SK-MEL-5 (cell line): ENCODE measurements around the gene MRGPRG. TPM values are rescaled to one million over a fixed set of nuclear protein-coding genes. Genes with fewer than 3 reads are reported as not detected.
"Not testable (repeated sequence)": the region's sequence is repeated elsewhere in the genome, so short reads cannot be mapped to it uniquely, and the experiment has no call there.

Experiments
- DNase-seq: peaks from one replicate; pipeline ENCODE4 v3.0.0-alpha.2; 2016; ENCODE audit warnings: low read depth, low spot score
- in situ Hi-C: cut with HindIII; loops from 2 replicates; pipeline ENCODE4 v1.10.0; 2016; ENCODE audit warnings: low sequenced_read_pairs, high pct_unique_total_duplicates, low pct_unique_long_range_greater_than_20kb
- total RNA-seq: library from RNA; depleted of rRNA; stranded (reverse); fragments of >200 nt; shearing (Covaris generic); gene quantifications from 2 replicates; pipeline ENCODE4 v1.2.3, GENCODE V29; 2014; rRNA removed

The MRGPRG gene
- total RNA-seq, 1 experiment from 2014 or later: not detected

DNA sequence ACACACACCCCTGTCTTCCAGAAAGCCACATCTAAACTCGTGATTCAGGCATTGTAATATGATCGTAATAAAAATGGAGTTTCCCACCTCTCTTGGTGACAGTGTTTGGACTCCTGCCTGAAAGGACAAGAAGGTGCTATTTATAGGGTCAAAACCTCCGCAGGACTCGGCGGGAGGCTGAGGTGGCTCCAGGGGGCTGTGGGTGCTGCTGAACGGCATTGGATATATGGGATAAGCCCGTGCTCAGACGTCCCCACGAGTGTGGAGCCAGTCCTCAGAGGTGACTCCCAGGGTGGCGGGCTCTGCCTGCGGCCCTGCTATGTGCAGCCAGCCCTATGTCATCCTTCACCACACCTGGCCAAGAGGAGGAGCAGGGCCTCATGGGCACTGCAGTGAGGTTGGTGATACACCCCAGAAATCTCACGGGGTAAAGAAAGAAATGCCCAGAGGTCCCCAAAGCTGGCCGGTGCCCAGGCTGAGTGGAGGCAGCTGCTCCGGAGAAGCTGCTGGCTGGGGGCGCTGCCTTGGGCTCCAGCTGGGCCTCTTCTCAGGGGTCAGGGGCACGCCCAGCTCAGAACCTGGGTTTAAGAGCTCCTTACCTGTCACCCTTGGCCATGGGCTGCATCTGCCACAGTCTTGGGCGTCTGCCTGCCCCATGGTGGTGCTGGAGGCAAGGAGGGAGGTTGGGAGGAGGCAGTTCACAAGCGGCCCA is 48.4 kb downstream of the MRGPRG start:
- in situ Hi-C loops: no loop called here

GRCh38 chr11:3169255-3170043 is 49.2 kb downstream of the MRGPRG start:
- DNase-seq: no peak
- in situ Hi-C loops: no loop called here

More for the DNA sequence above, 48.4 kb downstream of the MRGPRG start:
- no peak for DNase-seq

DNA sequence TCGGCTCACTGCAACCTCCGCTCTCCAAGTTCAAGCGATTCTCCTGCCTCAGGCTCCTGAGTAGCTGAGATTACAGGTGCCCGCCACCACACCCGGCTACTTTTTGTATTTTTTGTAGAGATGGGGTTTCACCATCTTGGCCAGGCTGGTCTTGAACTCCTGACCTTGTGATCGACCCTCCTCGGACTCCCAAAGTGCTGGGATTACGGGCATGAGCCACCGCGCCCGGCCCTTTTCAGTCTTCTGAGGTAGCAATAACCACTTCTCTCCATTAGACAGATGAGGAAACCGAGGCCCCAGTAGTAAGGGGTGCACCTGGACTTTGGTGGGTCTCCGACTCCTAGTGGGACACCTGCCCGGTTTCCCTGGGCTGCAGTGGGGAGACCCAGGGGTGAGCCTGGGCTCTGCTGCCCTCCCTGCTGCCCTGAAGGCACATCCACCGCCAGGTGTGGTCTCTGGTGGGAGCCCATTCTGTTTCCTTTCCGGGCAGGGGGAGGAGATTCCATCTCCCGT is 49.8 kb downstream of the MRGPRG start:
- in situ Hi-C loops, DNase-seq: not testable (repeated sequence)

Other genes with a start within 250 kb of the MRGPRG start
- 203 and 212 TPM in 2 replicates for gene NAP1L4, start 226.5 kb downstream of the MRGPRG start, total RNA-seq
- gene CARS1, start 161.4 kb downstream of the MRGPRG start, total RNA-seq: 103 and 109 TPM in 2 replicates
- gene OSBPL5, start 53.5 kb downstream of the MRGPRG start, total RNA-seq: 11.7 and 15.2 TPM in 2 replicates
- not detected in 2 replicates for gene MRGPRE, start 13.6 kb upstream of the MRGPRG start, total RNA-seq
- gene ZNF195, start 160.3 kb upstream of the MRGPRG start, total RNA-seq: 23.0 and 28.6 TPM in 2 replicates